ENCODE results near the gene MYL4.

GRCh38 chr17:47203984-47204721 is 5.0 kb upstream of the MYL4 start:
- TF ChIP-seq CTCF (conservative IDR thresholded peaks at IDR 0.05) (no peak), ZFX (IDR thresholded peaks at IDR 0.05) (no peak)
